ENCODE measurements around the gene SSBP3. TPM values are rescaled to one million over a fixed set of nuclear protein-coding genes. Genes with fewer than 3 reads are reported as not detected.
"Not testable (repeated sequence)": the region's sequence is repeated elsewhere in the genome, so short reads cannot be mapped to it uniquely, and the experiment has no call there.

SSBP3 gene
- total RNA-seq, 2 donors from 2014 or later: 59.0 to 92.1 TPM

GRCh38 chr1:54421101-54421504 is 14.9 kb upstream of the SSBP3 start:
- no peak for ATAC-seq
- H3K9me3 Mint-ChIP-seq: no peaks in the 10 kb centered on the region
- peaks cover 5 to 7% of the 10 kb centered on the region in 2 donors for H3K27me3 Mint-ChIP-seq
- no peak for DNase-seq (ENCODE audit: low spot score)
- no peak overlapping the region for H3K27ac Mint-ChIP-seq
- H3K4me1 Mint-ChIP-seq (ENCODE audit: low read depth in 2 of 2): peaks cover 6 to 7% of the 10 kb centered on the region in 2 donors
- no peaks in the 10 kb centered on the region for H3K36me3 Mint-ChIP-seq
- H3K4me3 Mint-ChIP-seq: no peak overlapping the region

- not testable (repeated sequence) for H3K36me3 Mint-ChIP-seq; DNase-seq (ENCODE audit: low spot score); H3K27ac Mint-ChIP-seq; H3K27me3 Mint-ChIP-seq; H3K4me3 Mint-ChIP-seq; H3K9me3 Mint-ChIP-seq; ATAC-seq
- H3K4me1 Mint-ChIP-seq (ENCODE audit: low read depth in 2 of 2): peaks cover 7 to 13% of the 10 kb centered on the region in 2 donors
These were observed 12.4 kb upstream of the SSBP3 start for GRCh38 chr1:54418598-54418997.

- Mint-ChIP-seq H3K27me3 (peaks cover 7 to 9% of the 10 kb centered on the region in 2 donors), H3K9me3 (no peaks in the 10 kb centered on the region), H3K4me3 (no peak overlapping the region), H3K27ac (no peak overlapping the region), H3K4me1 (ENCODE audit: low read depth in 2 of 2) (peaks cover 11 to 19% of the 10 kb centered on the region in 2 donors), H3K36me3 (no peaks in the 10 kb centered on the region)
- ATAC-seq (no peak), DNase-seq (ENCODE audit: low spot score) (no peak)
These were observed 10.9 kb upstream of the SSBP3 start for GRCh38 chr1:54417123-54417522.

- Mint-ChIP-seq H3K27ac (no peak overlapping the region), H3K4me1 (ENCODE audit: low read depth in 2 of 2) (peaks cover 11 to 19% of the 10 kb centered on the region in 2 donors), H3K4me3 (no peak overlapping the region), H3K27me3 (peaks cover 7 to 9% of the 10 kb centered on the region in 2 donors), H3K36me3 (no peaks in the 10 kb centered on the region), H3K9me3 (no peaks in the 10 kb centered on the region)
- ATAC-seq (no peak), DNase-seq (ENCODE audit: low spot score) (no peak)
These were observed 10.2 kb upstream of the SSBP3 start for GRCh38 chr1:54416435-54416834.

GRCh38 chr1:54415991-54416390 is 9.8 kb upstream of the SSBP3 start:
- Mint-ChIP-seq H3K36me3 (no peaks in the 10 kb centered on the region), H3K27ac (no peak overlapping the region), H3K4me1 (ENCODE audit: low read depth in 2 of 2) (peaks cover 11 to 19% of the 10 kb centered on the region in 2 donors), H3K4me3 (no peak overlapping the region), H3K27me3 (peaks cover 7 to 9% of the 10 kb centered on the region in 2 donors), H3K9me3 (no peaks in the 10 kb centered on the region)
- ATAC-seq (peak in 1 of 2 donors; percentile 17), DNase-seq (ENCODE audit: low spot score) (no peak)

GRCh38 chr1:54415533-54415932 is 9.3 kb upstream of the SSBP3 start:
- Mint-ChIP-seq H3K27ac (no peak overlapping the region), H3K4me1 (ENCODE audit: low read depth in 2 of 2) (peaks cover 11 to 19% of the 10 kb centered on the region in 2 donors), H3K9me3 (no peaks in the 10 kb centered on the region), H3K4me3 (no peak overlapping the region), H3K36me3 (no peaks in the 10 kb centered on the region), H3K27me3 (peaks cover 7 to 9% of the 10 kb centered on the region in 2 donors)
- no peak for DNase-seq (ENCODE audit: low spot score)
- ATAC-seq: no peak

- peak overlapping the region in 1 of 2 donors; percentile 70 for H3K27ac Mint-ChIP-seq
- peaks cover 7 to 9% of the 10 kb centered on the region in 2 donors for H3K27me3 Mint-ChIP-seq
- H3K4me1 Mint-ChIP-seq (ENCODE audit: low read depth in 2 of 2): peaks cover 25 to 31% of the 10 kb centered on the region in 2 donors
- H3K36me3 Mint-ChIP-seq: no peaks in the 10 kb centered on the region
- no peak overlapping the region for H3K4me3 Mint-ChIP-seq
- H3K9me3 Mint-ChIP-seq: no peaks in the 10 kb centered on the region
- DNase-seq (ENCODE audit: low spot score) (no peak), ATAC-seq (no peak)
These were observed 7.5 kb upstream of the SSBP3 start for GRCh38 chr1:54413732-54414131.

- Mint-ChIP-seq H3K9me3 (no peaks in the 10 kb centered on the region), H3K36me3 (no peaks in the 10 kb centered on the region), H3K27ac (peak overlapping the region; percentile 44 to 70), H3K4me1 (ENCODE audit: low read depth in 2 of 2) (peaks cover 29 to 36% of the 10 kb centered on the region in 2 donors), H3K27me3 (peaks cover 7 to 9% of the 10 kb centered on the region in 2 donors), H3K4me3 (no peak overlapping the region)
- ATAC-seq (peak in 1 of 2 donors; percentile 26), DNase-seq (ENCODE audit: low spot score) (no peak)
These were observed 7.1 kb upstream of the SSBP3 start for GRCh38 chr1:54413295-54413694.

- Mint-ChIP-seq H3K4me3 (no peak overlapping the region), H3K27ac (no peak overlapping the region), H3K27me3 (peaks cover 0 to 3% of the 10 kb centered on the region in 2 donors), H3K9me3 (no peaks in the 10 kb centered on the region), H3K36me3 (no peaks in the 10 kb centered on the region), H3K4me1 (ENCODE audit: low read depth in 2 of 2) (peaks cover 35 to 41% of the 10 kb centered on the region in 2 donors)
- no peak for ATAC-seq
- no peak for DNase-seq (ENCODE audit: low spot score)
These were observed 4.2 kb upstream of the SSBP3 start for GRCh38 chr1:54410359-54410758.

GRCh38 chr1:54409156-54410142 is 3.3 kb upstream of the SSBP3 start:
- no peaks in the 10 kb centered on the region for H3K9me3 Mint-ChIP-seq
- DNase-seq (ENCODE audit: low spot score) (no peak), ATAC-seq (peak; percentile 52 to 56)
- H3K27ac Mint-ChIP-seq: peak overlapping the region; percentile 84 to 91
- no peaks in the 10 kb centered on the region for H3K36me3 Mint-ChIP-seq
- H3K4me1 Mint-ChIP-seq (ENCODE audit: low read depth in 2 of 2): peaks cover 39 to 45% of the 10 kb centered on the region in 2 donors
- peak overlapping the region; percentile 93 for H3K4me3 Mint-ChIP-seq
- peaks cover 0 to 3% of the 10 kb centered on the region in 2 donors for H3K27me3 Mint-ChIP-seq

- Mint-ChIP-seq H3K27me3 (no peaks in the 10 kb centered on the region), H3K4me3 (peak overlapping the region; percentile 93), H3K9me3 (no peaks in the 10 kb centered on the region), H3K4me1 (ENCODE audit: low read depth in 2 of 2) (peaks cover 47 to 50% of the 10 kb centered on the region in 2 donors), H3K36me3 (peaks cover 3% of the 10 kb centered on the region), H3K27ac (peak overlapping the region; percentile 84 to 91)
- ATAC-seq (no peak), DNase-seq (ENCODE audit: low spot score) (no peak)
These were observed 2.2 kb upstream of the SSBP3 start for GRCh38 chr1:54408147-54409066.

GRCh38 chr1:54407404-54408146 is 1.4 kb upstream of the SSBP3 start:
- Mint-ChIP-seq H3K4me3 (peak overlapping the region; percentile 93), H3K36me3 (peaks cover 12% of the 10 kb centered on the region), H3K9me3 (no peaks in the 10 kb centered on the region), H3K27me3 (no peaks in the 10 kb centered on the region), H3K4me1 (ENCODE audit: low read depth in 2 of 2) (peaks cover 51 to 54% of the 10 kb centered on the region in 2 donors), H3K27ac (peak overlapping the region; percentile 84 to 91)
- peak; percentile 48 to 54 for ATAC-seq
- peak; percentile 75 for DNase-seq (ENCODE audit: low spot score)

GRCh38 chr1:54407154-54407403 is 885 bp upstream of the SSBP3 start:
- peak overlapping the region; percentile 84 to 91 for H3K27ac Mint-ChIP-seq
- ATAC-seq: no peak
- H3K9me3 Mint-ChIP-seq: no peaks in the 10 kb centered on the region
- peak overlapping the region; percentile 93 for H3K4me3 Mint-ChIP-seq
- H3K27me3 Mint-ChIP-seq: no peaks in the 10 kb centered on the region
- DNase-seq (ENCODE audit: low spot score): no peak
- H3K4me1 Mint-ChIP-seq (ENCODE audit: low read depth in 2 of 2): peaks cover 56 to 59% of the 10 kb centered on the region in 2 donors
- H3K36me3 Mint-ChIP-seq: peaks cover 13% of the 10 kb centered on the region

Measured in natural killer cell treated with Interleukin-12 subunit alpha and Interleukin-12 subunit beta and Interleukin-15 and Interleukin-18, amount 100 ng/mL, for 72 hours (primary cell).